SHP77 treated with DMSO at 0.1 percent for 48 hours (cell line): ENCODE data around the gene TMEM273.

Experiments
- DNase-seq: peaks from one replicate; lab custom pipeline; 2025; lab: John Stamatoyannopoulos, UW

TMEM273 gene

DNA sequence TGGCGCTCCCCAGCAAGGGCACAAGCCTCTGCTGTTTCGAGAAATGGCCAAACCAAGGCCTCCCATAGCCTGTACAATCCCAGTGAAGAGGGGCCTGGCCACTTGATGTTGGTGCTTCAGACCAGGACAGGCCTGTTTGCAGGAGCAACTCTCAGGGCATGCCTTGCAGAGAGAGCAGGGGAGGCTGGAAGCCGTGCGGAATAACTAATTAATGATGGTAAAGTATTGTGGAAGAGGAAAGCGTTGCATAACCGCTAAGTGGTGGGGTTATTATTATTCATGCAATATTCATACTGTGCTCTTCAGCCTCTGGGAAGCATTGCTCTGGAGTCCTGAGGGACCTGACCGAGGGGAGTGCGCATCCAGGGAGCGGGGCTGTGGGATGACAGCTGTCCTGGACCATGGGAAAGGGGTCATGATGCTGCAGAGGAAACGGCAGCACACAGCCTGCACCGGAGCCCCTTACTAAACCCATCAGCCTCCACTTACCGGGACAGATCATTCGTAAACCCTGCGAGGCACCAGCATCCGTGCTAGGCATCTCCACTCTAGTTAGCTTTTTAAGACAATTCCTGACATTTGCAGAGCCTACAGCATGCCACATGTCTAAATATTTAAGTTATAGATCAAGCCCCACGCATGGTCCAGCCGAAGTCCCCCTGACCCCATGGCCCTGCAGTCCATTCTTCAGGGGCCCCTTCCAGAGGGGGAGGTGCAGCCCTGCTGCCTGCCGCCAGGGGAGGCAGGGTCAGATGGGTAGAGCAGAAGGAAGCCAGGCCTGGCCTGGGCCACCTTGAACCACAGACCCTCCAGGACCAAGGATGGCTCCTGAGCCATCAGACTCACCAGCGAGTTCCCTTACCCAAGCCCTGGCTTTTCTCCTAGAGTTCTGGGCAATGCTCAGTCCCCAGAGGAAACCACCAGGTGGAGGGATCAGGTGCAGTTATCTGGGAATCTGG lies 11.6 kb downstream of the TMEM273 start:
- DNase-seq, result no peak

- DNase-seq, result no peak
Observed at GRCh38 chr10:49175587-49176309, 12.4 kb downstream of the TMEM273 start.

- DNase-seq, result no peak
Observed at GRCh38 chr10:49174926-49175500, 13.2 kb downstream of the TMEM273 start.

- DNase-seq, result no peak
Observed at GRCh38 chr10:49174261-49174925, 13.8 kb downstream of the TMEM273 start.

GRCh38 chr10:49173853-49174252 lies 14.3 kb downstream of the TMEM273 start:
- DNase-seq, result no peak

- DNase-seq, result no peak
Observed at GRCh38 chr10:49173201-49173772, 14.9 kb downstream of the TMEM273 start.

- DNase-seq, result no peak
Observed at GRCh38 chr10:49172777-49173132, 15.4 kb downstream of the TMEM273 start.

GRCh38 chr10:49172061-49172776 lies 16.0 kb downstream of the TMEM273 start:
- DNase-seq, result no peak

GRCh38 chr10:49171326-49172060 lies 16.7 kb downstream of the TMEM273 start:
- no peak for DNase-seq

- no peak for DNase-seq
Observed at GRCh38 chr10:49170632-49171325, 17.4 kb downstream of the TMEM273 start.

GRCh38 chr10:49169776-49170175 lies 18.4 kb downstream of the TMEM273 start:
- no peak for DNase-seq

DNA sequence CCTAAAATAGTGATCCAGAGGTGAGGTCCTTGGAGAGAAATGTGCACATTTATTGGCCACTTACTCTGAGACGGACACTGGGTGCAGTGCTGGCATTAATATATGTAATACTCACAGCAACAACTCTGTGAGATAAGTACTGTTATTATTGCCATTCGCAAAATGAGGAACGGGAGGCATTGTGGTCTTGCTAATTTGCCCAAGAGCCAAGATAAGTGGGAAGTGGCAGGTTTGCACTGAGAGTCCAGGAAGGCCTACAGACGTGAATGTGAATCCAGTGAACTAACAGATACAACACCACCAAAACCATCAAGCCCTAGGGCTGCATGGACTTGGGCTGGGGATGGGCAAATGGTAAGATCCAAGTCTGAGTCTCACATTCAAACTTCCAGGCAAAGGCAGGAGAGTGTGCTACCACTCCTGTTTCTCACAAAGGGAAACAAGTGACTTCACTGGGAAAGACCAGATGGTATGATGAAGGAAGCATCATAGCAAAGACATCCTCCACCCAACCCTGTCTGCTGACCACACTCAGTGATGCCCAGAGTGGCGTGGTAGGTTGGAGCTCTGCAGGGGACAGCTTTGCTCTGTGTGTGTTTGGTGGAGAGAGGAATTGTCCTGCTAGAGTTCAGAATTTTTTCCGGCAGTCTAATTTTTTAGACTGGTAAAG lies 19.2 kb downstream of the TMEM273 start:
- DNase-seq, result no peak

DNA sequence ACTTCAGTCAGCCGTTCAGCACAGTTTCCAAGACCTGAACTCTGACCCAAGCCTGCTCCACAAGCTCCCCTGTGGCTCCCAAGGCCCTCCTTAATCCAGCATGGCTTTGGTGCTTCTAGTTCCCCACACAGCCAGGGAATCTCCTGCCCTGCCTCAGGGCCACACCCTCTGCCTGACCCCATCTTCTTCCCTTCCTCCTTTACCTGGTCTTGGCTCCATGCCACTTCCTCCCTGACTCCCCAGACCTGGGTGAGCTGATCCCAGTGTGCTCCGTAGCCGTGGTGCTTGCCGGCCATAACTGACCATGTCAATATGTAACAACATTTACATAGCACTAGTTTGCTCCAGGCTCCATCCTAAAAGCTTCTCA lies 20.0 kb downstream of the TMEM273 start:
- no peak for DNase-seq

- DNase-seq, result no peak
Observed at GRCh38 chr10:49167425-49168170, 20.6 kb downstream of the TMEM273 start.

GRCh38 chr10:49166484-49167400 lies 21.4 kb downstream of the TMEM273 start:
- DNase-seq, result no peak

DNA sequence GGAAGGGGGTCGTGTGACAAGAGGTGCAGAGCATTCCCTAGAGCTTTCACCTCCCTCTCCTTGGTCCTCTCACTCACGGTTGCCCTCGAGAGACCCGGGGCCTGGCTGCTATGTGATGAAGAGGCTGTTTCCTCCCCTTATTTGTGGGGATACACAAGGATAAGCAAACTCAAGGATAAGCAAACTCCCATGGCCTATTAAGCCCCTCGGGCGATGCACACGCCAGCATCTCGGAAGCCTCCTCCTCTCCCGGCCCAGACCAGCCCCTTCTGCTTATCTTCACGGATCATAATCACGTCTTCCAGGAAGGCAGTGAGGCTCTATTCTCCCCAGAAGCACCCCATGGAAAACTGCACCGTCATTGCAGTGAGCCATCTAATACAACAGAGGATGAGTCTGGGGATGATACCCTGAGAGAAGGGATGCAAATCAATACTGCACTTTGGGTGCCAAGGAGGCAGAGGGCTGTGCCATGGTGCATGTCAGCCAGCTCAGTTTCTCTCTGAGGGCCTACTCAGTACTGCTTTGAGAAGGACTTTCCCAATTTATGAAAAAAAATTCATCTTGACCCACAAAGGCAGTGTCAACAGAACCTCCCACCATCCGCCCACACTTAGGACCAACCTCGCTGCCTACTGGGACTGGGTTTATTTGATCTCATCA lies 22.2 kb downstream of the TMEM273 start:
- DNase-seq, result no peak

GRCh38 chr10:49165259-49165658 lies 22.9 kb downstream of the TMEM273 start:
- no peak for DNase-seq
